Mesenchymal stem cell (in vitro differentiated cells and primary cell): Measurements from ENCODE around the gene ST6GAL2.

ENCODE experiments used
- DNase-seq: peaks from one replicate; pipeline ENCODE4 v3.0.0-alpha.2; 2013
- H2AFZ ChIP-seq: one replicate; pipeline ENCODE4 v1.6.1; 2013; ENCODE audit warnings: low read depth, mild to moderate bottlenecking, control low read depth, inconsistent platforms, low read length, moderate library complexity
- H2AK5ac ChIP-seq: 2 replicates; pipeline ENCODE4 v1.6.1; 2013; ENCODE audit warnings: low read length, moderate library complexity, mild to moderate bottlenecking, inconsistent platforms; ENCODE audit not compliant: severe bottlenecking
- H2BK120ac ChIP-seq: one replicate; pipeline ENCODE4 v1.6.1; 2013; ENCODE audit warnings: low read depth, mild to moderate bottlenecking, inconsistent platforms, low read length, moderate library complexity
- H2BK12ac ChIP-seq, 2 experiments: one replicate each; pipeline ENCODE4 v1.6.1; 2013; ENCODE audit warnings: inconsistent platforms in 2 of 2, low read length in 2 of 2, mild to moderate bottlenecking in 2 of 2, moderate library complexity in 2 of 2, control low read depth in 1 of 2
- H2BK15ac ChIP-seq: one replicate; pipeline ENCODE4 v1.6.1; 2013; ENCODE audit warnings: mild to moderate bottlenecking, low read depth, inconsistent platforms; ENCODE audit not compliant: poor library complexity, severe bottlenecking
- H2BK5ac ChIP-seq: 2 replicates; pipeline ENCODE4 v1.6.1; 2013; ENCODE audit warnings: low read depth, mild to moderate bottlenecking, low read length, control low read depth, inconsistent platforms; ENCODE audit not compliant: poor library complexity, severe bottlenecking
- H3K14ac ChIP-seq, 2 experiments: one replicate each; pipeline ENCODE4 v1.6.1; 2013; ENCODE audit warnings: inconsistent platforms in 2 of 2, low read length in 2 of 2, control low read depth in 1 of 2, mild to moderate bottlenecking in 1 of 2, moderate library complexity in 1 of 2
- H3K18ac ChIP-seq, 2 experiments: one replicate each; pipeline ENCODE4 v1.6.1; 2013; ENCODE audit warnings: inconsistent platforms in 2 of 2, low read length in 2 of 2, control low read depth in 1 of 2, low read depth in 1 of 2, mild to moderate bottlenecking in 1 of 2
- H3K23ac ChIP-seq, 2 experiments: one replicate each; pipeline ENCODE4 v1.6.1; 2013; ENCODE audit warnings: inconsistent platforms in 2 of 2, low read length in 2 of 2, mild to moderate bottlenecking in 2 of 2, moderate library complexity in 2 of 2, control low read depth in 1 of 2
- H3K27ac ChIP-seq: 2 replicates; pipeline ENCODE4 v1.5.1; 2013; ENCODE audit warnings: mild to moderate bottlenecking, moderate library complexity, low read length, control low read depth, inconsistent platforms; ENCODE audit not compliant: poor library complexity, severe bottlenecking
- H3K27me3 ChIP-seq, 2 experiments: 2 replicates each; pipeline versions ENCODE4 v1.6.1 to v1.7.0; 2013; ENCODE audit warnings: low read length in 2 of 2, mild to moderate bottlenecking in 2 of 2, moderate library complexity in 2 of 2, control low read depth in 1 of 2, inconsistent platforms in 1 of 2; ENCODE audit not compliant: control insufficient read depth in 1 of 2, insufficient read depth in 1 of 2
- H3K36me3 ChIP-seq, 2 experiments: 2 replicates each; pipeline versions ENCODE4 v1.6.1 to v1.7.0; 2013; ENCODE audit warnings: low read length in 2 of 2, control low read depth in 1 of 2, inconsistent platforms in 1 of 2, low read depth in 1 of 2, mild to moderate bottlenecking in 1 of 2; ENCODE audit not compliant: insufficient read depth in 2 of 2, control insufficient read depth in 1 of 2
- H3K4ac ChIP-seq, 2 experiments: one replicate each; pipeline ENCODE4 v1.6.1; 2013; ENCODE audit warnings: inconsistent platforms in 2 of 2, low read length in 2 of 2, mild to moderate bottlenecking in 2 of 2, moderate library complexity in 2 of 2, control low read depth in 1 of 2, low read depth in 1 of 2
- H3K4me1 ChIP-seq: 2 replicates; pipeline ENCODE4 v1.6.1; 2013; ENCODE audit warnings: low read depth, low read length, control low read depth; ENCODE audit not compliant: control insufficient read depth, insufficient read depth
- H3K4me2 ChIP-seq: 2 replicates; pipeline ENCODE4 v1.6.1; 2013; ENCODE audit warnings: low read length, mild to moderate bottlenecking, inconsistent platforms; ENCODE audit not compliant: poor library complexity, severe bottlenecking
- H3K4me3 ChIP-seq, 2 experiments: 2 replicates each; pipeline versions ENCODE4 v1.5.1 to v1.7.0; 2013; ENCODE audit warnings: low read length in 2 of 2, mild to moderate bottlenecking in 2 of 2, control low read depth in 1 of 2, low read depth in 1 of 2; ENCODE audit not compliant: insufficient read depth in 1 of 2
- H3K79me1 ChIP-seq: replicated peaks from 2 replicates; pipeline ENCODE4 v1.6.1; 2013; ENCODE audit warnings: mild to moderate bottlenecking, control low read depth, low read length, inconsistent platforms; ENCODE audit not compliant: poor library complexity, severe bottlenecking
- H3K9ac ChIP-seq: 2 replicates; pipeline ENCODE4 v1.7.0; 2013; ENCODE audit warnings: mild to moderate bottlenecking, low read length, moderate library complexity
- H3K9me3 ChIP-seq: 2 replicates; pipeline ENCODE4 v1.7.0; 2013; ENCODE audit warnings: mild to moderate bottlenecking, low read length; ENCODE audit not compliant: control insufficient read depth
- H4K8ac ChIP-seq: one replicate; pipeline ENCODE4 v1.6.1; 2013; ENCODE audit warnings: inconsistent platforms, mild to moderate bottlenecking, low read length, moderate library complexity
- H4K91ac ChIP-seq: one replicate; pipeline ENCODE4 v1.6.1; 2013; ENCODE audit warnings: mild to moderate bottlenecking, low read length, inconsistent platforms
- WGBS: methylation state at CpG from one replicate; pipeline ENCODE4 v1.1.7; 2013; ENCODE audit warnings: mixed read lengths; 5-methylcytosine and 5-hydroxymethylcytosine counted together

The ST6GAL2 gene

DNA sequence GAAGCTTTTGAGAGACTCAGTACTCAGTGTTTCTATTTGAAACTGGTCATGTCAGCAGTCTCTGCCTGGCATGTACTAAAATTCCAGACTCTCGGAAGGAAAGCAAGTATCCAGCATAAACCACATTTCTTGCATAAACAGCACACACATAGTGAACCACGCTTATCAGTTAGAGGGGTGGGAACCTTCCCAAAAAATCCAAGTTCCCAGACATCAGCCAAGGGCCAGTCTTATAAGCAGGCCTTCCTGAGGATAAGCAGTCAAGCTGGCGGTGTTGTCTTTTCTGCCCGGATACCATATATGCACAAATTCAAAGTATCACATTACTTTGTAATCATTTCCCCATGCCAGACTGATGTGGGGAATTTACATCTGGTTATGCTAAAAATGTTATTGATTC lies 73.6 kb downstream of the ST6GAL2 start:
- Histone ChIP-seq H3K9me3 (no peaks in the 10 kb centered on the region), H3K36me3 (peaks cover 0 to 7% of the 10 kb centered on the region in 2 experiments), H3K27me3 (no peaks in the 10 kb centered on the region), H3K9ac (no peak overlapping the region), H3K4me2 (no peak overlapping the region), H3K23ac (no peak overlapping the region), H3K14ac (no peak overlapping the region), H2AK5ac (no peak overlapping the region), H3K4me3 (no peak overlapping the region), H3K4ac (no peak overlapping the region), H2AFZ (no peak overlapping the region), H4K8ac (no peak overlapping the region), H2BK5ac (no peak overlapping the region), H3K79me1 (peaks cover 4% of the 10 kb centered on the region), H3K27ac (no peak overlapping the region), H4K91ac (no peak overlapping the region), H2BK15ac (no peak overlapping the region), H3K18ac (no peak overlapping the region), H3K4me1 (peaks cover 1% of the 10 kb centered on the region), H2BK12ac (no peak overlapping the region), H2BK120ac (no peak overlapping the region)
- WGBS: 70% methylated on average over 2 of the region's 4 CpGs
- no peak for DNase-seq

DNA sequence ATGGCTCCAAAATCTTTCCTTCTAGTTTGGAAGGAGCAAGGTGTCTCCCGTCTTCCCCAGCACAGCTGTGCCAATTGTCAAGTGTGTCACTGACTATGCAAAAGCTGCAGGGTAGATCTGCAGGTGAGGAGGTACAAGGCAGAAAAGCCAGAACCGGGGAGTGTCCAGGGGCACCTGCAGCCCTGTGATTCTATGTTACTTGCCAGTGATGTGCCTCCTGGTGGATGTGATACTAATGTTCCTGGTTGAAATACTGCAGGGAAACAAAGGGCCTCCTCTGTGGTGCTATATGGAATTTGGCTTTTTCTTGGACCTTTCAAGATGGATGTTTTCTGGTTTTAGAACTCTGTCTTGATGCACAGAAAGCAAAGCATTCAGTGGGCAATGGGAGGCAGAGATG lies 80.3 kb downstream of the ST6GAL2 start:
- no peak for DNase-seq
- Histone ChIP-seq H3K27ac (no peak overlapping the region), H3K4me3 (no peak overlapping the region), H2BK120ac (no peak overlapping the region), H3K4me2 (no peak overlapping the region), H3K9ac (no peak overlapping the region), H3K4me1 (no peaks in the 10 kb centered on the region), H4K91ac (no peak overlapping the region), H3K14ac (no peak overlapping the region), H2BK15ac (no peak overlapping the region), H3K23ac (no peak overlapping the region), H3K4ac (no peak overlapping the region), H3K79me1 (peaks cover 2% of the 10 kb centered on the region), H2AK5ac (no peak overlapping the region), H2AFZ (no peak overlapping the region), H3K18ac (no peak overlapping the region), H3K27me3 (no peaks in the 10 kb centered on the region), H2BK5ac (no peak overlapping the region), H3K9me3 (no peaks in the 10 kb centered on the region), H3K36me3 (peaks cover 0 to 7% of the 10 kb centered on the region in 2 experiments), H2BK12ac (no peak overlapping the region), H4K8ac (no peak overlapping the region)
- WGBS: 59% methylated on average over 2 of the region's 2 CpGs

DNA sequence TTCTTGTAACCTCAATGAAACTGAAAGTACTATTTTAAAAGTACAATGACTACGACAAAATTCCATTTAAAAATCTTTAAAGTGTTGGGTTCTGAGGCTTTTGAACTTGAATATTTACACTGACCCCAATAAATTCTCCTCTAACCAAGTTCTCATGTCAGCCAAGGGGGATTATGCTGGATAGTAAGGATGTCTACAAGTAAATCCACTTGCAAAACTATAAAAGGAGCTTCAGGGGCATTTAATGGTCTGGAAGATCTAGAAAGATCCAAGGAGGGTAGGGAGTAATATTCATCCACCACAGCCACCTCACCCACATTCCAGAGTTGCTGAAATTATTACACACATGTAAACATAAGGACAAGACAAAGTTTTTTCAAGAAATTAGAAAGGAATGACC lies 81.8 kb downstream of the ST6GAL2 start:
- H2BK15ac ChIP-seq: no peak overlapping the region
- H3K4me1 ChIP-seq: no peaks in the 10 kb centered on the region
- H3K14ac ChIP-seq: no peak overlapping the region
- no peak overlapping the region for H3K18ac ChIP-seq
- no peak overlapping the region for H3K4me3 ChIP-seq
- peaks cover 2% of the 10 kb centered on the region for H3K79me1 ChIP-seq
- no peak overlapping the region for H2BK120ac ChIP-seq
- no peak overlapping the region for H4K8ac ChIP-seq
- no peaks in the 10 kb centered on the region for H3K27me3 ChIP-seq
- H3K27ac ChIP-seq: no peak overlapping the region
- no peak overlapping the region for H3K4ac ChIP-seq
- no peak overlapping the region for H3K4me2 ChIP-seq
- no peak overlapping the region for H2AK5ac ChIP-seq
- no peak overlapping the region for H2BK12ac ChIP-seq
- H3K23ac ChIP-seq: no peak overlapping the region
- H3K9me3 ChIP-seq: no peaks in the 10 kb centered on the region
- H3K36me3 ChIP-seq: peaks cover 0 to 7% of the 10 kb centered on the region in 2 experiments
- H2AFZ ChIP-seq: no peak overlapping the region
- DNase-seq: no peak
- no CpG with 5 or more reads among the region's 1 CpG for WGBS
- no peak overlapping the region for H2BK5ac ChIP-seq
- no peak overlapping the region for H3K9ac ChIP-seq
- H4K91ac ChIP-seq: no peak overlapping the region

DNA sequence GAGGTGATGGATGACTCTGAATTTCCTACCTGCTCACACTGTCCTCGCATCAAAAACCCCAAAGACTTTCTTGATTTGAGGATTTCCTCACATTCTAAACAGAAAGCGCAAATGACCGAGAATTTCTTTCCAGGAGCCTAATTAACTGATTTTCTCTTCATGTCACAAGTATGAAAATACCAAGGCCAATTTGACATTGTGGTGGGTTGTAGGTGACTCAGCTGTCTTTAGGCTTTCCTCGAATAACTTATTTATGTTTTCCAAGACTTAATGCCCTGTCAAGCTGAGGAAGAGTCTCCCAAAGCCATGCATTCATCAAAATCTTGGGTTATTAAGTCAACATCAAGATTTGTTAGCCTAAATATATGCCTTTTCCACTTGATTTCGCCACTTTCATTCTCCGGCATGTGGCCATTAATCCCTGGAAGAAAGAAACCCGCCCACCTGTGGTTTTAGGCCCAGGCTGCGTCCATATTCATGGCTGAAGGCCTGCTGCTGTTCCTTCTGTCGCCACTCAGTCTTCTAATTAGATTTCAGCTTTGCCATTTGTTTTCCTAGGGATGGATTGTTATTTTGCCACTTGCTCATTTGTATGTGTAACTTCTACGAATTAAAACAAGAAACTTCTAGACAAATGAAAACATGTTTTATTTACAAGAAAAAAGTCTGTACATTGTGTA lies 84.9 kb downstream of the ST6GAL2 start:
- H2AFZ ChIP-seq: no peak overlapping the region
- no peaks in the 10 kb centered on the region for H3K4me1 ChIP-seq
- no peaks in the 10 kb centered on the region for H3K79me1 ChIP-seq
- H2AK5ac ChIP-seq: no peak overlapping the region
- 80% methylated on average over 6 of the region's 10 CpGs for WGBS
- no peak overlapping the region for H3K27ac ChIP-seq
- no peak overlapping the region for H3K9ac ChIP-seq
- H2BK15ac ChIP-seq: no peak overlapping the region
- no peak overlapping the region for H3K4me3 ChIP-seq
- no peak for DNase-seq
- no peak overlapping the region for H3K14ac ChIP-seq
- peaks cover 0 to 3% of the 10 kb centered on the region in 2 experiments for H3K36me3 ChIP-seq
- no peak overlapping the region for H2BK5ac ChIP-seq
- no peaks in the 10 kb centered on the region for H3K27me3 ChIP-seq
- no peak overlapping the region for H3K4ac ChIP-seq
- no peak overlapping the region for H2BK120ac ChIP-seq
- H3K23ac ChIP-seq: no peak overlapping the region
- H4K8ac ChIP-seq: no peak overlapping the region
- no peak overlapping the region for H3K4me2 ChIP-seq
- H3K9me3 ChIP-seq: no peaks in the 10 kb centered on the region
- no peak overlapping the region for H2BK12ac ChIP-seq
- H4K91ac ChIP-seq: no peak overlapping the region
- no peak overlapping the region for H3K18ac ChIP-seq
